GM11168 (cell line): Measurements from ENCODE around the gene MYO7B.

ENCODE experiments used
- in situ Hi-C: fragments of 300-500 bp; cut with MboI; formaldehyde crosslinking; loops from one replicate; pipeline ENCODE4 v1.12.0; 2022; ENCODE audit warnings: low sequenced_read_pairs; ENCODE audit not compliant: unreplicated experiment

Gene MYO7B

DNA sequence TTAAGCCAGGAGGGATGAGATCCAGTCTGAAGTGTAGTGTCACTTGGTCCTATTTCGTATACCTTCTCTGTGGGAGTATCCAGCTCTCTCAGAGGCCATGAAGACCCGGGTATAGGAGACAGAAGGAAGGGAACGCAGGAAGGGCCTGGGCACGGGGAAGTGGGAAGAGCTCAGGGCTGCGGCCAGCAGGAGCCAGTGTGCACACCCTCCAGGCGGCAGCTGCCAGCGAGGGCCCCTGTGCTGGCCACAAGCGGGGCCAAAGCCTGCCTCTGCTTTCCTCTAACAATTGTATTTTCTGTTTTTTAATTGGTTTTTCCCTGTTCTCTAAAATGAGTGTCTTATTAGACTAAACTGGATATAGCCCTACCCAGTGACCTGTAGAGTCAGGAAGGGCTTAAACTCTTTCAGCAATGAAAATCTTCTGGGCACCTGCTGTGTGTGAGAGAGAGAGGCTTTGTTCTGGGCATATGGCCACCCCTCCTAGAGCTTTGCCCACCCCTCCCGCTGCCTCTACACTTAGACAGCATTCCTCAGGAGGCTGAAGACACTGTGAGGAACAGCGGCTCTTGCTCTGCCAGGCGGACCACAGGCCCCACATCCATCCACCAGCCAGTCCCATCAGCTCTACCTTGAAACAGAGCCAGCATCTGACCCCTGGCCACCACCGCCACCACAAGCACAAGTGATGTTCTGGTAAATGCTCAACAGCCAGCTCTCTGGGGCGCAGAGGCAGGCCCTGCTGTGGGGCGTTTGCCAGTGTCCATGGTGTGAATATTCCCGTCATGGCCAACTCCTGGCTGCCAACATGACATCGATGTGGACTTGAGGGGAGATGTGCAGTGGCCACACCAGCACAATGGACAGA, 120.0 kb downstream of the MYO7B start:
- in situ Hi-C loops: no loop called here

- in situ Hi-C loops: no loop called here
Observed at GRCh38 chr2:127656569-127657231, 121.2 kb downstream of the MYO7B start.

GRCh38 chr2:127657232-127657595, 121.7 kb downstream of the MYO7B start:
- in situ Hi-C loops: no loop called here

DNA sequence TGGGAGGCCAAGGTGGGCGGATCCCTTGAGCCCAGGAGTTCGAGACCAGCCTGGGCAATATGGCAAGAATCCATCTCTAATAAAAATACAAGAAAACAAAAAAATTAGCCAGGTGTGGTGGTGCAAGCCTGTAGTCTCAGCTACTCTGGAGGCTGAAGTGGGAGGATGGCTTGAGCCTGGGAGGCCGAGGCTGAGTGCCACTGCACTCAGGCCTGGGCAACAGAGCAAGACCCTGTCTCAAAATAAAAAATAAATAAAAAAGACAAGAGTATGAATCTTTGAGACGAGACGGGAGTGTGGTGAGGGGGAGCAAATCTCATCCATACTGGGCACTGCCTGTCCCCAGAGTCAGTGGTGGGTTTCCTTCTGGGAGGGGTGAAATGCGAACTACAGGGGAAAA, 122.7 kb downstream of the MYO7B start:
- in situ Hi-C loops: no loop called here

DNA sequence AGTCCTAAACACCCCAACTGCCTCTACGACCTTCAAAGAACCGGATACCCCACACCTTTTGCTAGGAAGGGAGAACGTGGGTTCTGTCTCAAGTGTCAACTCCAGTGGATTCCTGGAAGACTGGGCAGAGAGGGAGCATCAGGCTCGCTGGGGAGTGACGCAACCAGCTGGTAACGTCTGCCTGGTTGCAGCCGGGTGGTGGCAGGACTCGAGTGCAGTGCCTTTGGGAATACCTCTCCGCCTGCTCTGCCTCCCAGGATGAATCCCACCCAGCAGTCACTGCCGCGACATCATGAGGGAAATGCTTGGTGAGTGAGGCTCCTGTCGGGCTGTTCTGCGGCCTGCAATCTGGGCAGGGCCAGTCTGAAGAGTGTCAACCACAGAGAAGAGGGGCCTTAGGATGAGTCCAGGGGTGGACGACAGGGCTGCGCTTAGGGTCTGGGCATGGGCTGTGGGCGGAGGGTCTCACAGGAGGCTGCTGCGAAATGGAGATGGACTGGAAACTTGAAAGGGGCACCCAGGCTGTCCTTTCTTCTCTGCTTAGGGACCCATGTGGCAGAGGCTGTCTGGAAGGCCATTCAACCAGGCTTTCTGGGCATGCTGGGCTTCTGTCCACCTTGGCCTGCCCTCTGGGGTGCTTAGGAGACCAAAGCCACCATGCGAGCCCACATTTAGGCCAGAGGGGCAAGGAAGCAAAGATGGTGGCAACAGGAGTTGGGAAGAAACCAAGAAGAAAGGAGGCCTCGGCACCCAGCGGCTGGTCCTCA, 123.3 kb downstream of the MYO7B start:
- in situ Hi-C loops: no loop called here

- in situ Hi-C loops: no loop called here
Observed at GRCh38 chr2:127659408-127660290, 124.2 kb downstream of the MYO7B start.

- in situ Hi-C loops: no loop called here
Observed at GRCh38 chr2:127660291-127660578, 124.8 kb downstream of the MYO7B start.

- in situ Hi-C loops: no loop called here
Observed at GRCh38 chr2:127661072-127661649, 125.7 kb downstream of the MYO7B start.

GRCh38 chr2:127661949-127662510, 126.5 kb downstream of the MYO7B start:
- in situ Hi-C loops: no loop called here

DNA sequence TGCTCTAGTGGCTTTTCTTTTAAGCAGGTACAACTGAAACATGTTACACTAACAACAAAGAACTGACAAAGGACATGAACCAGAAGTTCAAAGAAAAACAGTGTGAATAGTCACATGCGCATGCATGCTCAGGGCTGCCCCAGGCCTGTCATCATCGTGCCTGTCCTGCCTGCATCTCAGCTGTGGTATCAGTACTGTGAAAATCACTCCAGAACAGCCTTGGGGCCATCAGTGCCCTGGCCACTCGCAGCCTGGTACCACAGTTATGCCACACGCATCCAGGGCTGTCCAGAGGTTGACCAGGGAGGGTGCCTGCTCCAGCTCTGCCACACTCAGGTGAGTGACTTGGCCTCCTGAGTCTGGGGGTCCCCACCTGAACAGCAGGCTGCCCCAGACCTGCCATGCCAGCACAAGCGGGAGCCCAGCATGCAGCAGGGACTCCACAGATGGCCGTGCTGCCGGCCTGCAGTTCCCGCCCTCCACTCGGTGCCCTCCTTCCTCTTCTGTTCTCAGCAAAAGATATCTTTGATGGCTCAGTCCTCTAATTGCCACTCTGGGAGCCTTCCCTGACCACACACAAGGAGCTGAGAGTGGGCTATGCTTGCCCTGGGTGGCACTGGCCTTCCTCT, 127.6 kb downstream of the MYO7B start:
- in situ Hi-C loops: no loop called here

- in situ Hi-C loops: no loop called here
Observed at GRCh38 chr2:127663566-127664064, 128.1 kb downstream of the MYO7B start.

- in situ Hi-C loops: no loop called here
Observed at GRCh38 chr2:127664065-127664894, 128.8 kb downstream of the MYO7B start.

DNA sequence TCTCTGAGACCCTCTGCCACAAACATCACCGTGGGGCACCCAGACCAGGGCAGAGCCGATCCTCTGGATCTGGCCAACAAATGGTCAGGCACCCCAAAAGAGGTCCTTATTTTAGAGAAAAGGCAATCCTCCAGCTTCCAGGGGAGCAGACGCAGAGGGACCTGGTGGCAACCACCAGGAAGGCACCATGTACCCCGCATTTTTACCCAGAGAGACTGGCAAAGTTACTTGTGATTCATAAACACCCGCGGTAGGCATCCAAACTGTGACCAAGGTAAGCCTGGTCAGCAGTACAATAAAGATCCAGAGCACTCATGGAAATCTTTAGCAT, 129.4 kb downstream of the MYO7B start:
- in situ Hi-C loops: no loop called here

- in situ Hi-C loops: no loop called here
Observed at GRCh38 chr2:127665267-127665893, 129.9 kb downstream of the MYO7B start.

- in situ Hi-C loops: no loop called here
Observed at GRCh38 chr2:127669056-127669455, 133.6 kb downstream of the MYO7B start.

- in situ Hi-C loops: no loop called here
Observed at GRCh38 chr2:127670055-127670956, 134.8 kb downstream of the MYO7B start.

GRCh38 chr2:127670957-127671290, 135.4 kb downstream of the MYO7B start:
- in situ Hi-C loops: no loop called here
